ENCODE results near the gene MSH3.

Gene MSH3

DNA sequence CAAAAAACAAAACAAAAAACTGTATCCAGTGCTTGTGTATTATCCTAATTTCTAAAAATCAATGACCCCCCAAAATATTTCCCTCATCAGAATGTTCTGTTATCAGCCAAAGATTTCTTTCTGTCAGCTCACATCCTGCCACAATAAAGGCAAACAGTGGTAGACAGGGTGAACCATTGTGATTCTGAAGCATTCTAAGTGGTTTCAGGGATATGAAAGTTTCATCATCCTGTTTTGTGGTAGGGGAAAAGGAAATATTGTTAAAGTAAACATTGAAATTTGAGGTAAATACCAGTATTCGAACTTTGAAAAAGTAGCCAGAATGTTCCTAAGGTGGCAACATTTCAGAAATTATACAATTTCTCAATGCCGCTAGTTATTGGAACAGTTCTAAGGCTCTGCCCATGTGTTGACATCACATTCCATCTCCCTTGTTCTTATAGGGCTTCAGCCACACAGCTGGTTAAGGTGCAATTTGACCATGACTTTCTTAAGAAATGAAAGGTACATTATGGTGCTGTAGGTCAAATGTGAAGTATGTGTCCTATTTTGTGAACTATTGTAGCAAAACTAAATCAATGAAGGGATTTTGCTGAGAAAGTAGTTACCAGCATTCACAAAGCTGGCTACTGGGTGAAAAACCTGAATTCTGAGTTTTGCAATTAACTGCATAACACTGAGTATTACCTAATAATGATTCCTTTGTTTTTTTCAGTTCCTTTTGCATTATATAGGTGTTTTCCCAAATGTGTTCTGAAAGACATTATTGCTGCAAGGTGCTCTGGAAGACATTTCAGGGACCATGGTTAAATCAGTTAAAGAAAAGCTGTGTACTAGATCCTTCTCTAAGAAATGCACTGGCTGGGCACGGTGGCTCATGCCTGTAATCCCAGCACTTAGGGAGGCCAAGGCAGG, 198.1 kb downstream of the MSH3 start:
- no peak overlapping the region for H3K27ac ChIP-seq
- TF ChIP-seq, protein P1, sequence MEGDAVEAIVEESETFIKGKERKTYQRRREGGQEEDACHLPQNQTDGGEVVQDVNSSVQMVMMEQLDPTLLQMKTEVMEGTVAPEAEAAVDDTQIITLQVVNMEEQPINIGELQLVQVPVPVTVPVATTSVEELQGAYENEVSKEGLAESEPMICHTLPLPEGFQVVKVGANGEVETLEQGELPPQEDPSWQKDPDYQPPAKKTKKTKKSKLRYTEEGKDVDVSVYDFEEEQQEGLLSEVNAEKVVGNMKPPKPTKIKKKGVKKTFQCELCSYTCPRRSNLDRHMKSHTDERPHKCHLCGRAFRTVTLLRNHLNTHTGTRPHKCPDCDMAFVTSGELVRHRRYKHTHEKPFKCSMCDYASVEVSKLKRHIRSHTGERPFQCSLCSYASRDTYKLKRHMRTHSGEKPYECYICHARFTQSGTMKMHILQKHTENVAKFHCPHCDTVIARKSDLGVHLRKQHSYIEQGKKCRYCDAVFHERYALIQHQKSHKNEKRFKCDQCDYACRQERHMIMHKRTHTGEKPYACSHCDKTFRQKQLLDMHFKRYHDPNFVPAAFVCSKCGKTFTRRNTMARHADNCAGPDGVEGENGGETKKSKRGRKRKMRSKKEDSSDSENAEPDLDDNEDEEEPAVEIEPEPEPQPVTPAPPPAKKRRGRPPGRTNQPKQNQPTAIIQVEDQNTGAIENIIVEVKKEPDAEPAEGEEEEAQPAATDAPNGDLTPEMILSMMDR (IDR thresholded peaks at IDR 0.05), result no peak
- TF ChIP-seq ZFX (IDR thresholded peaks at IDR 0.05; ENCODE audit: borderline replicate concordance), result no peak

DNA sequence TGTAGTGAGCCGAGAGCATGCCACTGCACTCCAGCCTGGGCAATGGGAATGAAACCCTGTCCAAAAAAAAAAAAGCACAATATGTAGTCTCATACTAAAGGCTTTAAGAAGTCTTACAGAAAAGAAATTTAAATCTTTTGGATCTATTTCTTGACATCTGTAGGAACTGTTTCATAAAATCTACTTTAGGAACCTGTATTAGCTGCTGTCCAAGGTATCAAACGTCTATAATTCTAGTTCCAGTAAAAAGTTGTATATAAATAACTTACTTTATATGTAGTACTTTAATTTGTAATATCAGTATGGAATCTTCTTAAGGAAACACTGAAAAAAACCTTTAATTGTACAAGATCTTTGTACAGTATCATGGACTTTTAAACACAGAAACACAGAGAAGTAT, 199.0 kb downstream of the MSH3 start:
- TF ChIP-seq, protein P1 (IDR thresholded peaks at IDR 0.05), result no peak
- TF ChIP-seq ZFX (IDR thresholded peaks at IDR 0.05; ENCODE audit: borderline replicate concordance), result no peak
- H3K27ac ChIP-seq, result no peak overlapping the region

DNA sequence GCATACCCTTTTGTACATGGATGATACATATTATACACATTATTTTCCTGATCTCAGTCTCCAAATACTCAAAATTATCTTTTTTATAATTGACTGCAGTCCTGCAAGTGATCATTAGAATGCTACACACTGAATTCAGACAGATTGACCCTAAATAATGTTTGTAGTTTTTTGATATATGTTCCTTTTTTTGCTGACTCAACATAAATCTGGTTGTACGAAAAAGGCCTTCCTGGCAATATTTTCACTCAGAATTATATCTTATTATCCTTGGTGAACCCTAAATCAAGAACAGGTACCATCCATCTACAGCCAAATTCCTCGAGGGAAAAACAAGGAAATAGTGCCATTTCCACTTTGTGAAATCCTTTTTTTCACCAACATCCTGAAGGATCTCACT, 200.1 kb downstream of the MSH3 start:
- TF ChIP-seq, protein P1 (IDR thresholded peaks at IDR 0.05), result no peak
- no peak overlapping the region for H3K27ac ChIP-seq

DNA sequence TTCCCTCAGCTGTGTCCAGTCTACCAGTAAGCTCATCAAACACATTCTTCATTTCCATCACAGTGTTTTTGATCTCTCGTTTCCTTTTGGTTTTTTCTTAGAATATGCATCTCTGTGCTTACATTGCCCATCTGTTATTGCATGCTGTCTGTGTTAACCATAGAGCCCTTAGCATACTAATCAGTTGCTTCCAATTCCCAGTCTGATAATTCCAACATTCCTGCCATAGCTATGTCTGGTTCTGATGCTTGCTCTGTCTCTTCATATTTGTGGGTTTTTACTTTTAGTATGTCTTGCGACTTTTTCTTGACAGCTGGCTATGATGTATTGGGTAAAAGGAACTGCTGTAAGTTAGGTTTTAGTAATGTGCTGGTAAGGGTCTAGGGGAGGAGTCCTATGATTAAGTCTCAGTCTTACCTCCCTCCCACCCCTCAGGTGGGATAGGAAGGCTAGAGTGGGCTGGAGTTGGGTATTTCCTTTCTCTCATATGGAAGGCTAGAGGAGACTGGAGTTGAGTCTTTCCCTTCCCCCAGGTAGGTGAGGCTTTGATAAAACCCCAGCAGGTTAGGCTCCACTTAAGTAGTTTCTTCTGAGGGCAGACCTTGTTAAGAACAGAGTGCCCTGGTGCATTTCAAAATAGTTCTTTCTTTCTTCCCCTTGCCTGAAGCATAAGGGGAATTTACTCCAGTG, 206.6 kb downstream of the MSH3 start:
- TF ChIP-seq ZFX (IDR thresholded peaks at IDR 0.05; ENCODE audit: borderline replicate concordance), result no peak
- TF ChIP-seq, protein P1 (IDR thresholded peaks at IDR 0.05), result no peak
- no peak overlapping the region for H3K27ac ChIP-seq

DNA sequence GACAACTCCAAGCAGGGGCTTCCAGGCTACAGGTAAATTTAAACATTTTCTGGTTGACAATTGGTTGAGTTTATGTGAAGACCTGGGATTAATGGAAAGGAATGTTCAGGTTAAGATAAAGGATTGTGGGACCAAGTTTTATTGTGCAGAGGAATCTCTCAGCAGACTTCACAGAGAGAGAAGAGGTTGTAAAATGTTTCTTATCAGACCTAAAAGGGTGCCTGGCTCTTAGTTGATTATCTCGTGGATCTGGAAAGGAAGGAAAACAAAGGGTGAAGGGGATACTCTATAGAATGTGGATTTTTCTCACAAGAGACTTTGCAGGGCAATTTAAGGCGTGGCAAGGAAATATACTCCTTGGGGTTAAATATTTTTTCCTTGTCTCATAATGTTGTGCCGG, 209.3 kb downstream of the MSH3 start:
- H3K27ac ChIP-seq, result no peak overlapping the region
- TF ChIP-seq ZFX (IDR thresholded peaks at IDR 0.05; ENCODE audit: borderline replicate concordance), result no peak
- TF ChIP-seq, protein P1 (IDR thresholded peaks at IDR 0.05), result no peak

DNA sequence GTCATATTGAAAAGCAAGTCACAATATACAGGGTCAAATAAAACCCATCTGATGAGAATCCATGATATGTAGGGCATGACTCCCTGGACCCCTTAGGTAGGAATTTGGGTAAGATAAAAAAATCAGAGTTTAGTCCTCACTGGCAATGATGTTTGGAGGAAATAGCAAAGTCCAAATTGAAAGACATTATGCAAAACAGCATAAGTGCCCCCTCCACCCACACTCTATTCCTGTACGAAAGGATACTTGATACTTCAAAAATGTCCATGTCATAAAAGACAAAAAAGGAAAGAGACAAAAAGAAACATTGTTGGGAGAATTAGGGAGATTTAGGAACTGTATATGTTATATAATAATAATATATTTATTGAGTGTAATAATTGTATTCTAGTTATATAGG, 209.7 kb downstream of the MSH3 start:
- TF ChIP-seq ZFX (IDR thresholded peaks at IDR 0.05; ENCODE audit: borderline replicate concordance), result no peak
- TF ChIP-seq, protein P1 (IDR thresholded peaks at IDR 0.05), result no peak
- H3K27ac ChIP-seq, result no peak overlapping the region
